H1 (cell line): Measurements from ENCODE around the gene PHACTR1. TPM values are rescaled to one million over a fixed set of nuclear protein-coding genes. Genes with fewer than 3 reads are reported as not detected.

ENCODE experiments used
- CTCF ChIA-PET: fragments of 300-600 bp; sonication (Branson Sonifier 250); formaldehyde crosslinking; loops from one replicate; lab custom pipeline; 2021; ENCODE audit not compliant: partially characterized antibody; lab: Charles Lee
- POLR2A ChIA-PET: fragments of 300-600 bp; sonication (Branson Sonifier 250); formaldehyde crosslinking; loops from one replicate; lab custom pipeline; 2021; ENCODE audit warnings: inconsistent platforms; ENCODE audit not compliant: partially characterized antibody; lab: Charles Lee
- DNase-seq, 2 experiments: peaks; one replicate each; pipeline versions ENCODE4 v3.0.0 to v3.0.0-alpha.2; 2010 to 2022; ENCODE audit warnings: low spot score in 2 of 2, low read depth in 1 of 2, mixed read lengths in 1 of 2
- FAIRE-seq: peaks from 2 replicates; lab custom pipeline; 2011; peaks lifted over from hg19 to GRCh38; lab: Jason Lieb, UNC
- H2AFZ ChIP-seq: 2 replicates; pipeline ENCODE4 v1.8.1; 2012; ENCODE audit warnings: low read length, inconsistent platforms
- H2AK5ac ChIP-seq: 2 replicates; pipeline ENCODE4 v1.6.1; 2013; ENCODE audit warnings: low read depth, low read length
- H2BK120ac ChIP-seq: replicated peaks from 2 replicates; pipeline ENCODE3; 2013; ENCODE audit warnings: low read depth, low read length, inconsistent platforms
- H2BK12ac ChIP-seq: 2 replicates; pipeline ENCODE4 v1.6.1; 2013; ENCODE audit warnings: low read depth, low read length
- H2BK15ac ChIP-seq: 2 replicates; pipeline ENCODE4 v1.6.1; 2013; ENCODE audit warnings: low read length
- H2BK20ac ChIP-seq: 2 replicates; pipeline ENCODE4 v1.6.1; 2013; ENCODE audit warnings: low read length
- H2BK5ac ChIP-seq: 2 replicates; pipeline ENCODE4 v1.6.1; 2013; ENCODE audit warnings: low read depth, low read length
- H3K14ac ChIP-seq: 2 replicates; pipeline ENCODE4 v1.6.1; 2013; ENCODE audit warnings: inconsistent platforms; ENCODE audit not compliant: insufficient read length
- H3K18ac ChIP-seq: 2 replicates; pipeline ENCODE4 v1.6.1; 2013; ENCODE audit warnings: low read length; ENCODE audit errors: extremely low read depth
- H3K23ac ChIP-seq: 2 replicates; pipeline ENCODE4 v1.6.1; 2013; ENCODE audit warnings: inconsistent platforms; ENCODE audit not compliant: insufficient read length
- H3K23me2 ChIP-seq: 2 replicates; pipeline ENCODE4 v1.6.1; 2013; ENCODE audit warnings: low read depth, low read length
- H3K27ac ChIP-seq: 2 replicates; pipeline ENCODE4 v1.6.1; 2011; ENCODE audit warnings: low read depth, low read length, inconsistent platforms
- H3K27me3 ChIP-seq, 4 experiments: replicated peaks in 1 of 4; 1 replicate in 1 of 4; 2 replicates in 3 of 4; pipeline versions ENCODE4 v1.6.1 to v1.8.1; 2011 to 2013; ENCODE audit warnings: low read length in 3 of 4, mild to moderate bottlenecking in 3 of 4, inconsistent platforms in 2 of 4, mixed read lengths in 2 of 4, moderate library complexity in 1 of 4; ENCODE audit not compliant: control insufficient read depth in 3 of 4, insufficient read depth in 3 of 4; ENCODE audit errors: extremely low read depth in 1 of 4
- H3K36me3 ChIP-seq, 4 experiments: 2 replicates each; pipeline versions ENCODE4 v1.6.1 to v1.8.1; 2011 to 2013; ENCODE audit warnings: mild to moderate bottlenecking in 4 of 4, low read length in 3 of 4, moderate library complexity in 2 of 4, control low read depth in 1 of 4, inconsistent platforms in 1 of 4; ENCODE audit not compliant: insufficient read depth in 4 of 4, control insufficient read depth in 2 of 4
- H3K4ac ChIP-seq: replicated peaks from 2 replicates; pipeline ENCODE3; 2013; ENCODE audit warnings: low read length, low read depth, mixed read lengths, inconsistent platforms; ENCODE audit not compliant: insufficient read length
- H3K4me1 ChIP-seq, 4 experiments: replicated peaks in 1 of 4; 1 replicate in 1 of 4; 2 replicates in 3 of 4; pipeline versions ENCODE4 v1.6.1 to v1.8.1; 2011 to 2013; ENCODE audit warnings: low read length in 3 of 4, inconsistent platforms in 2 of 4, mixed read lengths in 1 of 4; ENCODE audit not compliant: insufficient read depth in 4 of 4, control insufficient read depth in 3 of 4
- H3K4me2 ChIP-seq, 2 experiments: 2 replicates each; pipeline versions ENCODE4 v1.6.1 to v1.8.1; 2011 to 2013; ENCODE audit warnings: low read depth in 2 of 2, low read length in 2 of 2, control low read depth in 1 of 2, inconsistent platforms in 1 of 2, mild to moderate bottlenecking in 1 of 2; ENCODE audit not compliant: insufficient read depth in 1 of 2
- H3K4me3 ChIP-seq, 4 experiments: fragments of 200-600, 300-600 bp in 1 of 4; sonication (generic), shearing (Covaris generic), sonication (Bioruptor Twin) in 1 of 4; 2 replicates each; pipeline versions ENCODE4 v1.5.1 to v1.8.1; 2011 to 2016; ENCODE audit warnings: low read length in 4 of 4, low read depth in 3 of 4, control low read depth in 2 of 4, inconsistent platforms in 2 of 4, mild to moderate bottlenecking in 2 of 4, mixed read lengths in 1 of 4, moderate library complexity in 1 of 4; ENCODE audit not compliant: insufficient read depth in 2 of 4; ENCODE audit errors: extremely low read depth in 1 of 4
- H3K56ac ChIP-seq: replicated peaks from 2 replicates; pipeline ENCODE3; 2013; ENCODE audit warnings: low read depth, mild to moderate bottlenecking, mixed read lengths, low read length, inconsistent platforms; ENCODE audit not compliant: insufficient read length
- H3K79me1 ChIP-seq: 2 replicates; pipeline ENCODE4 v1.6.1; 2013; ENCODE audit warnings: low read depth, low read length, control low read depth
- H3K79me2 ChIP-seq, 2 experiments: 2 replicates each; pipeline versions ENCODE4 v1.6.1 to v1.8.1; 2012 to 2013; ENCODE audit warnings: low read length in 2 of 2, mild to moderate bottlenecking in 2 of 2, inconsistent platforms in 1 of 2; ENCODE audit not compliant: insufficient read depth in 2 of 2, control insufficient read depth in 1 of 2
- H3K9ac ChIP-seq, 4 experiments: replicated peaks in 1 of 4; 1 replicate in 1 of 4; 2 replicates in 3 of 4; pipeline versions ENCODE4 v1.6.1 to v1.8.1; 2011 to 2013; ENCODE audit warnings: low read depth in 3 of 4, low read length in 3 of 4, control low read depth in 2 of 4, mild to moderate bottlenecking in 2 of 4, moderate library complexity in 2 of 4, inconsistent platforms in 1 of 4; ENCODE audit errors: extremely low read depth in 1 of 4
- H3K9me3 ChIP-seq, 2 experiments: 2 replicates each; pipeline versions ENCODE4 v1.6.1 to v1.8.1; 2012 to 2013; ENCODE audit warnings: mild to moderate bottlenecking in 2 of 2, moderate library complexity in 2 of 2, control low read depth in 1 of 2, inconsistent platforms in 1 of 2, low read depth in 1 of 2, low read length in 1 of 2, mixed read lengths in 1 of 2; ENCODE audit not compliant: insufficient read depth in 2 of 2
- H4K20me1 ChIP-seq, 2 experiments: replicated peaks in 1 of 2; 2 replicates each; pipeline versions ENCODE3 to v1.8.1; 2011 to 2013; ENCODE audit warnings: inconsistent platforms in 2 of 2, low read length in 2 of 2, mild to moderate bottlenecking in 1 of 2; ENCODE audit not compliant: insufficient read depth in 2 of 2, control insufficient read depth in 1 of 2
- H4K5ac ChIP-seq: 2 replicates; pipeline ENCODE4 v1.6.1; 2013; ENCODE audit warnings: low read length, low read depth, mixed read lengths, inconsistent platforms; ENCODE audit not compliant: insufficient read length
- H4K8ac ChIP-seq: 2 replicates; pipeline ENCODE4 v1.8.0; 2013; ENCODE audit warnings: mild to moderate bottlenecking, moderate library complexity, low read length, inconsistent platforms; ENCODE audit not compliant: insufficient read depth; ENCODE audit errors: extremely low read depth
- H4K91ac ChIP-seq: replicated peaks from 2 replicates; pipeline ENCODE3; 2013; ENCODE audit warnings: low read length, mixed read lengths, inconsistent platforms; ENCODE audit not compliant: insufficient read length
- CBX8 ChIP-seq: fragments of 300-800, 300-1000 bp; sonication (generic); IDR thresholded peaks from 2 replicates; pipeline ENCODE4 v1.7.1; 2016; ENCODE audit warnings: low read depth, low read length, borderline replicate concordance
- CEBPB ChIP-seq: IDR thresholded peaks from 2 replicates; pipeline ENCODE4 v1.6.1; 2012; ENCODE audit warnings: low read depth, low read length
- CTBP2 ChIP-seq: IDR thresholded peaks from 2 replicates; pipeline ENCODE4 v1.7.0; 2011; ENCODE audit warnings: borderline replicate concordance, mild to moderate bottlenecking, moderate library complexity, mixed read lengths, low read length; ENCODE audit not compliant: insufficient read depth, insufficient read length
- HDAC2 ChIP-seq, 2 experiments: fragments of 300-600 bp in 1 of 2; sonication (generic) in 1 of 2; IDR thresholded peaks; 2 replicates each; pipeline ENCODE4 v1.6.1; 2011 to 2012; ENCODE audit warnings: low read depth in 2 of 2, low read length in 2 of 2, mild to moderate bottlenecking in 2 of 2, moderate library complexity in 2 of 2, borderline replicate concordance in 1 of 2, inconsistent platforms in 1 of 2
- HDAC6 ChIP-seq: IDR thresholded peaks from one replicate; pipeline ENCODE4 v1.7.1; 2012; ENCODE audit warnings: low read depth, mild to moderate bottlenecking, inconsistent platforms, low read length, moderate library complexity
- JUND ChIP-seq: IDR thresholded peaks from 2 replicates; pipeline ENCODE4 v1.6.1; 2011; ENCODE audit warnings: mild to moderate bottlenecking, improper control_type of control experiment, low read length
- KDM5A ChIP-seq: fragments of 200-600 bp; IDR thresholded peaks from 2 replicates; pipeline ENCODE4 v1.7.1; 2012; ENCODE audit warnings: mild to moderate bottlenecking, low read length, inconsistent platforms, mixed read lengths
- SAP30 ChIP-seq: fragments of 300-600 bp; sonication (generic); IDR thresholded peaks from 2 replicates; pipeline ENCODE4 v1.7.1; 2012; ENCODE audit warnings: low read length, moderate library complexity, mild to moderate bottlenecking, inconsistent platforms; ENCODE audit not compliant: insufficient read depth, insufficient replicate concordance
- SP1 ChIP-seq: IDR thresholded peaks from 2 replicates; pipeline ENCODE4 v1.6.1; 2011; ENCODE audit warnings: low read depth, low read length
- SRF ChIP-seq: IDR thresholded peaks from 2 replicates; pipeline ENCODE4 v1.6.1; 2011; ENCODE audit warnings: mild to moderate bottlenecking, low read depth, low read length, moderate library complexity
- TEAD4 ChIP-seq: IDR thresholded peaks from 2 replicates; pipeline ENCODE4 v1.6.1; 2012; ENCODE audit warnings: low read depth, low read length, inconsistent platforms, mixed read lengths
- WGBS, 2 experiments: shearing (Covaris generic) in 1 of 2; methylation state at CpG; one replicate each; pipeline versions ENCODE4 v1.1.6 to v1.1.7; 2013 to 2015; ENCODE audit warnings: low lambda C conversion rate in 2 of 2, mixed read lengths in 2 of 2, inconsistent platforms in 1 of 2, low coverage in 1 of 2, missing lambda C conversion rate in 1 of 2; ENCODE audit not compliant: insufficient replicate concordance in 2 of 2, insufficient coverage in 1 of 2, insufficient read length in 1 of 2; ENCODE audit errors: extremely low coverage in 1 of 2, missing lambda C conversion rate in 1 of 2; 5-methylcytosine and 5-hydroxymethylcytosine counted together
- polyA plus RNA-seq, 7 experiments: library from polyadenylated mRNA; depleted of rRNA in 3 of 7; stranded (reverse) in 5 of 7; unstranded in 2 of 7; fragments of >200 nt in 5 of 7; fragments of 200-250 nt in 2 of 7; gene quantifications; 1 replicate in 5 of 7; 2 replicates in 1 of 7; 4 replicates in 1 of 7; pipeline versions ENCODE4 v1.2.1 to v1.2.3, GENCODE V29; 2011 to 2013; ENCODE audit warnings: missing spikeins in 2 of 7, mixed read lengths in 2 of 7
- total RNA-seq: library from RNA; stranded (reverse); fragmentation: NEBNext Ultra II Directional; extraction: Animal tissue kit (Norgen Biotek cat#: 25700); gene quantifications from 2 replicates; pipeline ENCODE4 v1.2.1, GENCODE V29; 2021
- TF ChIP-seq, protein P1 (sequence below), 3 experiments: IDR thresholded peaks; 1 replicate in 2 of 3; 2 replicates in 1 of 3; pipeline versions ENCODE4 v1.5.1 to v1.6.1; 2011; ENCODE audit warnings: low read length in 3 of 3, mild to moderate bottlenecking in 3 of 3, inconsistent platforms in 2 of 3, low read depth in 1 of 3, moderate library complexity in 1 of 3; ENCODE audit not compliant: insufficient read depth in 1 of 3; ENCODE audit errors: control extremely low read depth in 1 of 3

PHACTR1 gene
- total and polyA plus RNA-seq, 2 of the 8 experiments (the other 6 are each of a cell fraction or from before 2014, with no cell fraction given), result 3.9 to 17.1 TPM

- 87% methylated on average over 1 of the region's 1 CpG; no CpG with 5 or more reads in 1 of the 2 experiments for WGBS, 2 experiments
- FAIRE-seq, result no peak
- Histone ChIP-seq H3K4ac (no peak overlapping the region), H3K27ac (no peak overlapping the region), H4K5ac (no peak overlapping the region), H2BK120ac (no peak overlapping the region), H3K4me3 (no peak overlapping the region), H3K9ac (no peak overlapping the region), H2AFZ (no peak overlapping the region), H3K9me3 (no peaks in the 10 kb centered on the region), H3K18ac (no peak overlapping the region), H2BK15ac (no peak overlapping the region), H4K20me1 (peaks cover 2 to 3% of the 10 kb centered on the region in 2 experiments), H3K56ac (no peak overlapping the region), H3K4me2 (no peak overlapping the region), H3K79me1 (no peaks in the 10 kb centered on the region), H4K8ac (no peak overlapping the region), H2BK5ac (no peak overlapping the region), H3K23ac (no peak overlapping the region), H3K36me3 (peaks cover 4 to 73% (median 36%) of the 10 kb centered on the region in 4 experiments), H2AK5ac (no peak overlapping the region), H2BK12ac (no peak overlapping the region), H3K4me1 (no peaks in the 10 kb centered on the region), H4K91ac (no peak overlapping the region), H3K27me3 (no peaks in the 10 kb centered on the region), H3K79me2 (no peaks in the 10 kb centered on the region), H2BK20ac (no peak overlapping the region), H3K23me2 (no peaks in the 10 kb centered on the region), H3K14ac (no peak overlapping the region)
- no peak for DNase-seq
- ChIA-PET POLR2A (interaction anchor here (0.5 to 1.1 kb wide), 2 partner anchors 11 to 18 kb away, joined by 3 read pairs; no protein-coding TSS in a partner anchor), CTCF (interaction anchor here (0.7 kb wide), 1 partner anchor 430 kb away, joined by 3 read pairs; no protein-coding TSS in a partner anchor)
- TF ChIP-seq SAP30 (no peak), SP1 (no peak), JUND (no peak), TEAD4 (no peak), HDAC2 (IDR thresholded peaks at IDR 0.05; ENCODE audit: borderline replicate concordance in 1 of 2, low read depth in 2 of 2, low read length in 2 of 2) (no peak), SRF (no peak), CTBP2 (no peak), KDM5A (no peak), CEBPB (no peak), CBX8 (no peak), HDAC6 (no peak)
- TF ChIP-seq, protein P1, sequence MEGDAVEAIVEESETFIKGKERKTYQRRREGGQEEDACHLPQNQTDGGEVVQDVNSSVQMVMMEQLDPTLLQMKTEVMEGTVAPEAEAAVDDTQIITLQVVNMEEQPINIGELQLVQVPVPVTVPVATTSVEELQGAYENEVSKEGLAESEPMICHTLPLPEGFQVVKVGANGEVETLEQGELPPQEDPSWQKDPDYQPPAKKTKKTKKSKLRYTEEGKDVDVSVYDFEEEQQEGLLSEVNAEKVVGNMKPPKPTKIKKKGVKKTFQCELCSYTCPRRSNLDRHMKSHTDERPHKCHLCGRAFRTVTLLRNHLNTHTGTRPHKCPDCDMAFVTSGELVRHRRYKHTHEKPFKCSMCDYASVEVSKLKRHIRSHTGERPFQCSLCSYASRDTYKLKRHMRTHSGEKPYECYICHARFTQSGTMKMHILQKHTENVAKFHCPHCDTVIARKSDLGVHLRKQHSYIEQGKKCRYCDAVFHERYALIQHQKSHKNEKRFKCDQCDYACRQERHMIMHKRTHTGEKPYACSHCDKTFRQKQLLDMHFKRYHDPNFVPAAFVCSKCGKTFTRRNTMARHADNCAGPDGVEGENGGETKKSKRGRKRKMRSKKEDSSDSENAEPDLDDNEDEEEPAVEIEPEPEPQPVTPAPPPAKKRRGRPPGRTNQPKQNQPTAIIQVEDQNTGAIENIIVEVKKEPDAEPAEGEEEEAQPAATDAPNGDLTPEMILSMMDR (IDR thresholded peaks at IDR 0.05; ENCODE audit: control extremely low read depth in 1 of 3, insufficient read depth in 1 of 3, low read depth in 1 of 3, low read length in 3 of 3), result no peak
Observed at GRCh38 chr6:13308332-13308731, 591.8 kb downstream of the PHACTR1 start.
